MCF 10A (cell line): Measurements from ENCODE around the gene PKNOX2. TPM values are rescaled to one million over a fixed set of nuclear protein-coding genes. Genes with fewer than 3 reads are reported as not detected.

Experiments
- BruUV-seq: library from RNA; stranded (reverse); fragments of 400-500 nt; replicated peaks from 2 replicates; lab custom pipeline; 2021; lab: Mats Ljungman, UMichigan
- CTCF ChIA-PET: fragments of 300-600 bp; sonication (Branson Sonifier 250); formaldehyde crosslinking; extraction: SDS; loops from one replicate; lab custom pipeline; 2021; ENCODE audit warnings: antibody characterized with exemption, inconsistent platforms; lab: Yijun Ruan, JAX
- POLR2A ChIA-PET: fragments of 300-600, 350-650 bp; sonication (Branson Sonifier 250); formaldehyde crosslinking; extraction: SDS; loops from one replicate; lab custom pipeline; 2020; ENCODE audit warnings: antibody characterized with exemption, inconsistent platforms; lab: Yijun Ruan, JAX
- DNase-seq: peaks from one replicate; pipeline ENCODE4 v3.0.0-alpha.2; 2018; ENCODE audit not compliant: unreplicated experiment
- H3K27ac Mint-ChIP-seq: one replicate; pipeline ENCODE4 v1.8.0; 2022; ENCODE audit warnings: mild to moderate bottlenecking, low read depth, mixed read lengths; ENCODE audit not compliant: unreplicated experiment
- H3K27me3 Mint-ChIP-seq: one replicate; pipeline ENCODE4 v1.8.0; 2022; ENCODE audit warnings: mixed read lengths; ENCODE audit not compliant: insufficient read depth, unreplicated experiment
- H3K36me3 Mint-ChIP-seq: one replicate; pipeline ENCODE4 v1.8.0; 2022; ENCODE audit warnings: mild to moderate bottlenecking, moderate library complexity, mixed read lengths; ENCODE audit not compliant: insufficient read depth, unreplicated experiment
- H3K4me1 Mint-ChIP-seq: one replicate; pipeline ENCODE4 v1.8.0; 2022; ENCODE audit warnings: mixed read lengths; ENCODE audit not compliant: insufficient read depth, unreplicated experiment
- H3K4me3 Mint-ChIP-seq: one replicate; pipeline ENCODE4 v1.8.0; 2022; ENCODE audit warnings: mild to moderate bottlenecking, moderate library complexity, mixed read lengths; ENCODE audit not compliant: unreplicated experiment
- H3K9me3 Mint-ChIP-seq: one replicate; pipeline ENCODE4 v1.8.0; 2022; ENCODE audit warnings: mixed read lengths; ENCODE audit not compliant: unreplicated experiment
- intact Hi-C: fragments of 100-400 bp; cut with micrococcal nuclease; formaldehyde crosslinking; loops from 2 replicates; pipeline ENCODE4 v1.14.1; 2022
- total RNA-seq: library from RNA; stranded (reverse); gene quantifications from 2 replicates; pipeline ENCODE4 v1.2.3, GENCODE V29; 2022
- TF ChIP-seq, protein P1 (sequence below): fragments of 200-600 bp; IDR thresholded peaks from one replicate; pipeline ENCODE4 v1.8.0; 2022; ENCODE audit warnings: antibody characterized with exemption, mild to moderate bottlenecking; ENCODE audit not compliant: unreplicated experiment

PKNOX2 gene
- total RNA-seq, 1 experiment from 2014 or later: not detected

DNA sequence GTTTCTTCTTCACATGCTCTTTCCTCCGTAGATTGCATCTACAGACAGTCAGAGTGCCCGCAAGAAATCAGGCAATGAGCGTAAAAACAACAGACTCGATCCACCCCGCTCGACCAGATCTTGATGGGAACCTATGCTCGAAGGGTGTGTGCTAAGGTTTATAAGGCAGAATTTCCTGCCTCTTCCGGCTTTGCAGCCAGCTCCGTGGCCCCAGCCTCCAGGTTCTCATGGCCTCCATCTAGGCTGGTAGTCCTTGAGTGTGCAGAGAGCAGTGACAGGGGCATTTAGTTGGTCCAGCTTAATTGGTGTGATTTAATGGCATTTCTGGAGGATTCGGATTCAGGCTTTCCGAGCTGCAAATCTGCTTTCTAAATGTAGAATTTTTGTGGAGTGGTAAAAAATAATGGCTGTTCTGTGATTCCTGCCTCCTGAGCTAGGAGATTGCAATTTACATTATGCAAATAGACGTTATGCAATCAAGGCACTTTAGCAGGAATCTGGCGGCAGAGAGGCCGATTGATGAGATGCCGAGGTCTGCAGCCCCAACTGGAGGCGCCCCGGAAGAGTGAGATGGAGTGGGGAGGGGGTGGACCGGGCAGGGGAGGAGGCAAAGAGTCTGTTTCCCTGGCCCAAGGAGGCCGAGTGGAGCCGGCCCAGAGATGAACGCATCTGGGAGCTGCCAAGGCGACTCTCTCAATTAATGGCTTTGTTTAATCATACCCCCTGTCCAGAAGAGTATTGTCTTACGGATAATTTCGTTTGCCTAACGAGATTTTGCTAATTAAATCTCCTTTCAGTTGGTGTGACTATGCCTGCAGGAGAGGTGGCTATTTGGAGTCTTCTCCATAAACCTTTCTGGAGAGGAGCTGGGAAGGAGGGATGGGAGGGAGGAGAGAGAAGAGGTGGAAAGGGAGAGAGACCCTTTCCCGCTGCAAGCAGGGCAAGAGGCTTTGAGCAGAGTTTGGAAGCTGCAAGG, 75.3 kb downstream of the PKNOX2 start:
- ChIA-PET POLR2A (no interaction called here), CTCF (no interaction called here)
- Mint-ChIP-seq H3K4me3 (no peak overlapping the region), H3K9me3 (no peaks in the 10 kb centered on the region), H3K4me1 (no peaks in the 10 kb centered on the region), H3K27me3 (peaks cover 34% of the 10 kb centered on the region), H3K36me3 (no peaks in the 10 kb centered on the region), H3K27ac (no peak overlapping the region)
- intact Hi-C loops: no loop called here
- DNase-seq: no peak
- BruUV-seq: no TSS peak
- TF ChIP-seq, protein P1, sequence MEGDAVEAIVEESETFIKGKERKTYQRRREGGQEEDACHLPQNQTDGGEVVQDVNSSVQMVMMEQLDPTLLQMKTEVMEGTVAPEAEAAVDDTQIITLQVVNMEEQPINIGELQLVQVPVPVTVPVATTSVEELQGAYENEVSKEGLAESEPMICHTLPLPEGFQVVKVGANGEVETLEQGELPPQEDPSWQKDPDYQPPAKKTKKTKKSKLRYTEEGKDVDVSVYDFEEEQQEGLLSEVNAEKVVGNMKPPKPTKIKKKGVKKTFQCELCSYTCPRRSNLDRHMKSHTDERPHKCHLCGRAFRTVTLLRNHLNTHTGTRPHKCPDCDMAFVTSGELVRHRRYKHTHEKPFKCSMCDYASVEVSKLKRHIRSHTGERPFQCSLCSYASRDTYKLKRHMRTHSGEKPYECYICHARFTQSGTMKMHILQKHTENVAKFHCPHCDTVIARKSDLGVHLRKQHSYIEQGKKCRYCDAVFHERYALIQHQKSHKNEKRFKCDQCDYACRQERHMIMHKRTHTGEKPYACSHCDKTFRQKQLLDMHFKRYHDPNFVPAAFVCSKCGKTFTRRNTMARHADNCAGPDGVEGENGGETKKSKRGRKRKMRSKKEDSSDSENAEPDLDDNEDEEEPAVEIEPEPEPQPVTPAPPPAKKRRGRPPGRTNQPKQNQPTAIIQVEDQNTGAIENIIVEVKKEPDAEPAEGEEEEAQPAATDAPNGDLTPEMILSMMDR: no peak

DNA sequence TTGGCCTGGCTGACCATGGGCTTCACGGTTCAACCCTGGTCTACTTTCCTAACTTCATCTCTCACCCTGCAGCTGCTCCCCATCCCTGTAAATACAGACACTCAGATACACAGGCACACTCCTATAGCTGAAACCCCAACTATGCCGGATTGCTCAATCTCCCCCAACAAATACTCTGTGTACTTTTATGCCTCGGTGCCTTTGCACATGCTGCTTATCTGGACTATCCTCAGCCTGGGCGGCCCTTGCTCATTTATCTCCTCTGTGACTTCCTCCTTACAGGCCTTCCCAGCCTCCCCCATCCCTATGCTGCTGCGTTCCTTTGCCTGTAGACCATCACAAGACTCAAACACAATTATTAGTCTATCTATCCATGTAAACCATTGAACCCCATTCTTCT, 76.6 kb downstream of the PKNOX2 start:
- Mint-ChIP-seq H3K4me1 (no peaks in the 10 kb centered on the region), H3K27ac (no peak overlapping the region), H3K9me3 (no peaks in the 10 kb centered on the region), H3K4me3 (no peak overlapping the region), H3K36me3 (no peaks in the 10 kb centered on the region), H3K27me3 (peaks cover 30% of the 10 kb centered on the region)
- ChIA-PET POLR2A (no interaction called here), CTCF (no interaction called here)
- TF ChIP-seq, protein P1: no peak
- intact Hi-C loops: no loop called here
- BruUV-seq: no TSS peak
- DNase-seq: no peak

DNA sequence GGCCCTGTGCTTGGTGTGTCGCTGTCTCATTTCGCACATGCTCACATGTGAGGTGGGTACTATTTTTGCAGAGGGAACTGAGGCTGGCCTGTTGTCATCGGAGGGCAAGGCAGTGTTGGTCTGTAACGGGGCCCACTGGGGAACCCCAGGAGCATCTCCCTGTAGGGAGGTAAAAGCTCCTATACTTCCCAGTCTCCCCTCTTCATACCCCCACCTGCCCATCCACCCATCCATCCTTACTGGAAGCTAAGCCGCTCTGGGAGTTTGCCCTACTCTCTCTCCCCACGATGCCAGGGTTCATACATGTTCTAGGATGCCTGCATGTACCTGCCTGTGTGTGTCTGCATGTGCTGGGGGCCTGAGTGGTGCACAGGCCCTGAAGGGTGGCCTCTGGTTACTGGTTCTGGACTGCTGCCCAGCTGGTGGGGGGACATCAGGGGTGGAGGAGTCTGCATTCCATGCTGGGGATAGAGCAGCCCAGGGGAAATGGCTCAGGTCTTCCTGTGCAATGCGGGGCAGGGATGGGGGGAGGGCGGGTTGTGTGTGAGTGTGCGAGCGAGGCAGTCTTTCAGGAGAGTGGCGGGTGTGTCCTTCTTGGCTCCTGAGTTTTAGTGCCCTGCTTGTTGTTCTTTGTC, 77.7 kb downstream of the PKNOX2 start:
- Mint-ChIP-seq H3K27me3 (peaks cover 23% of the 10 kb centered on the region), H3K36me3 (no peaks in the 10 kb centered on the region), H3K4me1 (no peaks in the 10 kb centered on the region), H3K27ac (no peak overlapping the region), H3K9me3 (no peaks in the 10 kb centered on the region), H3K4me3 (no peak overlapping the region)
- CTCF ChIA-PET: no interaction called here
- intact Hi-C loops: no loop called here
- BruUV-seq: no TSS peak
- TF ChIP-seq, protein P1: no peak
- POLR2A ChIA-PET: interaction anchor here (0.6 kb wide), 1 partner anchor 46 kb away, joined by 3 read pairs; no protein-coding TSS in a partner anchor
- DNase-seq: no peak

DNA sequence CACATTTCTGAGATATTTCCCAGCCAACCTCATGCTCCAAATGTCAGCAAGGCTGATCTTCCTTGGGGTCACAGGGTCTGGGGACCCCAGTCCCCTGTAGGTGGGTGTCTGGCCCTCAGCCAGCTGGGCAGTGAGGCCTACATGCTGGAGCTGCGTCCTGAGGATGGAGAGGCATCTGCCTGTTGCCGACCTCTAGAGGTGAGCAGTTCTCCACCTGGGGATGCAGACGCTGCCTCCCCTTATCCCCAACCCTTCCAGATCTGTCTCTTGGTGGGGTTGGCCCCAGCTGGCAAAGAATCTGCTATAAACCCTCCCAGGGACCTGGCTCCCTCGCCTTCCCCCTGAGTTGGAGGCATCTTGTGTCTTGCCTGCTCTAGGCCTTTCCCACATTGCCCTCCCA, 79.6 kb downstream of the PKNOX2 start:
- no peaks in the 10 kb centered on the region for H3K9me3 Mint-ChIP-seq
- POLR2A ChIA-PET: no interaction called here
- CTCF ChIA-PET: no interaction called here
- BruUV-seq: no TSS peak
- intact Hi-C loops: no loop called here
- H3K4me1 Mint-ChIP-seq: no peaks in the 10 kb centered on the region
- H3K4me3 Mint-ChIP-seq: no peak overlapping the region
- no peak overlapping the region for H3K27ac Mint-ChIP-seq
- no peak for DNase-seq
- peaks cover 12% of the 10 kb centered on the region for H3K27me3 Mint-ChIP-seq
- no peaks in the 10 kb centered on the region for H3K36me3 Mint-ChIP-seq
- TF ChIP-seq, protein P1: no peak
